Sigmoid colon (tissue), 7 donors: ENCODE measurements around the gene DGKQ. TPM values are rescaled to one million over a fixed set of nuclear protein-coding genes. Genes with fewer than 3 reads are reported as not detected.

Experiments
- DNase-seq: peaks from one replicate; pipeline ENCODE4 v3.0.0-alpha.2; 2019
- H3K27ac ChIP-seq, 4 donors: fragments of 200-600 bp; sonication (generic); one replicate each; pipeline ENCODE4 v1.5.1; 2016 to 2019; ENCODE audit warnings: mild to moderate bottlenecking in 1 of 4
- H3K27me3 ChIP-seq, 3 donors: fragments of 200-600 bp; sonication (generic); one replicate each; pipeline ENCODE4 v1.5.1; 2019; ENCODE audit warnings: mild to moderate bottlenecking in 1 of 3
- H3K36me3 ChIP-seq, 4 donors: fragments of 200-600 bp; sonication (generic); one replicate each; pipeline ENCODE4 v1.5.1; 2016 to 2019
- H3K4me1 ChIP-seq, 4 donors: fragments of 200-600 bp; sonication (generic); one replicate each; pipeline ENCODE4 v1.5.1; 2017 to 2019
- H3K4me3 ChIP-seq, 4 donors: fragments of 200-600 bp; sonication (generic); one replicate each; pipeline ENCODE4 v1.5.1; 2017 to 2019; ENCODE audit warnings: mild to moderate bottlenecking in 2 of 4, moderate library complexity in 1 of 4
- H3K9me3 ChIP-seq, 4 donors: fragments of 200-600 bp in 3 of 4; sonication (generic) in 3 of 4; one replicate each; pipeline versions ENCODE4 v1.5.1 to v1.6.1; 2013 to 2019
- EP300 ChIP-seq, 4 donors: sonication (generic); formaldehyde crosslinking; IDR thresholded peaks; one replicate each; pipeline ENCODE4 v1.6.1; 2017; ENCODE audit warnings: antibody characterized with exemption in 4 of 4
- POLR2A ChIP-seq, 2 donors: fragments of 450-650 bp; IDR thresholded peaks; one replicate each; pipeline ENCODE4 v1.6.1; 2016; ENCODE audit warnings: antibody characterized with exemption in 2 of 2, mild to moderate bottlenecking in 2 of 2, moderate library complexity in 2 of 2
- POLR2AphosphoS5 ChIP-seq, 4 donors: sonication (generic); formaldehyde crosslinking; IDR thresholded peaks; one replicate each; pipeline ENCODE4 v1.6.1; 2017; ENCODE audit warnings: antibody characterized with exemption in 4 of 4
- WGBS, 2 donors: extraction: QIAGEN DNeasy Blood & Tissue Kit; methylation state at CpG; one replicate each; pipeline ENCODE4 v1.1.7; 2013; 5-methylcytosine and 5-hydroxymethylcytosine counted together
- intact Hi-C: fragments of 100-400 bp; cut with DNase I; formaldehyde crosslinking; loops from one replicate; pipeline ENCODE4 v1.15.1; 2023
- polyA plus RNA-seq, 3 donors: library from polyadenylated mRNA; stranded (reverse); fragments of 200-250 nt; gene quantifications; one replicate each; pipeline ENCODE4 v1.2.3, GENCODE V29; 2013
- total RNA-seq, 4 donors: library from RNA; depleted of rRNA; stranded (reverse); fragments of >200 nt; gene quantifications; one replicate each; pipeline ENCODE4 v1.1.0, GENCODE V29; 2016
- TF ChIP-seq, protein P1 (sequence below), 4 experiments: fragments of 450-650 bp in 3 of 4; fragments of 200-600 bp in 1 of 4; IDR thresholded peaks; one replicate each; pipeline ENCODE4 v1.5.1; 2016 to 2019; ENCODE audit warnings: antibody characterized with exemption in 4 of 4, mild to moderate bottlenecking in 3 of 4, moderate library complexity in 2 of 4
- donor health status: healthy with polysubstance abuse.
- donor health status: Bipolar disorder and iron deficiency.
- donor health status: healthy.

The DGKQ gene
- total and polyA plus RNA-seq, 7 donors: 3.5 to 26.2 (median 8.9) TPM

DNA sequence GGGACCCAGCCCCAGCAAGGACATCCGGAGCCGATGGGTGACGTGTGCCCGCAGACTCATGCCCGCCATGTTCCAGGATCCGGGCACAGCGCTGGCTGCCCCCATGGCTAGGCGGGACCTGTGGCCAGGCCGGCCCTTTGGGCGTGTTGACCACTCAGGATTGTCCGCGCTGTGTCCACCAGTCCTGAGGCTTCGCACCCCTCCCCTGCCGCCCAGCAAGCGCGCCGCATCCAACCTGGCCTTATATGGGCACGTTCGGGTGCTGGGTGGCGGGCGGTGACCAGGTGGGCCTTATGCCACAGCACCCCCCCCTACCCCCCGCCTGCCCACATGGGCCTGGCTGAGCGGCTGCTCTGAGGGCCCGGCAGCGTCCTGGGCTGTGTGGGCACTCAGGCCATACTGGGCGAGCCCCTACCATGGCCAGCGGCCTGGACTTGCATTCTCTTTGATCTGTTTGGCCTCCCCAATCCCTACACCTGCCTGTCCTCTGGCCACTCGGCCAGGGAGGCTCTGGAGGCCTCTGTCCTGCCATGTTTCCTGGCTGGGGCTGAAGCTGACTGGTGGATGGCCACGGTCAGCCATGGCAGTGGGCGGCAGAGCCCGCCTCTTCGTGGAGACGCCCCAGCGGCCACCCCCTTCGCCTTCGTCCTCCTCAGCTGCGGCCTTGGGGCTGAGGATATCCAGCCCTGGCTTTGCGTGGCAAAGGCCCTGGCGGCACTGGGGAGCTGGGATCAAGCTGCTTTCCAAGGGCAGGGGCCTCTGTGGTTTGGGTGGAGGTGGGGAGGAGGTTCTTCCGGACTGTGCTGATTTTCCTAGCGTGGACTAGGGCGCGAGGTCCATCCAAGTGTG lies 40.1 kb upstream of the DGKQ start:
- intact Hi-C loops: no loop called here
- no peak overlapping the region for H3K4me3 ChIP-seq
- no peaks in the 10 kb centered on the region for H3K36me3 ChIP-seq
- H3K27ac ChIP-seq: no peak overlapping the region
- WGBS, 2 donors: 95 to 96% methylated on average over 43 of the region's 43 CpGs
- H3K27me3 ChIP-seq: peaks cover 0 to 7% (median 6%) of the 10 kb centered on the region in 3 donors
- TF ChIP-seq, protein P1, sequence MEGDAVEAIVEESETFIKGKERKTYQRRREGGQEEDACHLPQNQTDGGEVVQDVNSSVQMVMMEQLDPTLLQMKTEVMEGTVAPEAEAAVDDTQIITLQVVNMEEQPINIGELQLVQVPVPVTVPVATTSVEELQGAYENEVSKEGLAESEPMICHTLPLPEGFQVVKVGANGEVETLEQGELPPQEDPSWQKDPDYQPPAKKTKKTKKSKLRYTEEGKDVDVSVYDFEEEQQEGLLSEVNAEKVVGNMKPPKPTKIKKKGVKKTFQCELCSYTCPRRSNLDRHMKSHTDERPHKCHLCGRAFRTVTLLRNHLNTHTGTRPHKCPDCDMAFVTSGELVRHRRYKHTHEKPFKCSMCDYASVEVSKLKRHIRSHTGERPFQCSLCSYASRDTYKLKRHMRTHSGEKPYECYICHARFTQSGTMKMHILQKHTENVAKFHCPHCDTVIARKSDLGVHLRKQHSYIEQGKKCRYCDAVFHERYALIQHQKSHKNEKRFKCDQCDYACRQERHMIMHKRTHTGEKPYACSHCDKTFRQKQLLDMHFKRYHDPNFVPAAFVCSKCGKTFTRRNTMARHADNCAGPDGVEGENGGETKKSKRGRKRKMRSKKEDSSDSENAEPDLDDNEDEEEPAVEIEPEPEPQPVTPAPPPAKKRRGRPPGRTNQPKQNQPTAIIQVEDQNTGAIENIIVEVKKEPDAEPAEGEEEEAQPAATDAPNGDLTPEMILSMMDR (IDR thresholded peaks at IDR 0.05): no peak
- no peak for TF ChIP-seq POLR2AphosphoS5 (IDR thresholded peaks at IDR 0.05)
- no peak for TF ChIP-seq EP300 (IDR thresholded peaks at IDR 0.05)
- no peak for TF ChIP-seq POLR2A (IDR thresholded peaks at IDR 0.05)
- peaks cover 0 to 33% (median 31%) of the 10 kb centered on the region in 4 donors for H3K4me1 ChIP-seq
- no peak for DNase-seq
- H3K9me3 ChIP-seq: no peaks in the 10 kb centered on the region

DNA sequence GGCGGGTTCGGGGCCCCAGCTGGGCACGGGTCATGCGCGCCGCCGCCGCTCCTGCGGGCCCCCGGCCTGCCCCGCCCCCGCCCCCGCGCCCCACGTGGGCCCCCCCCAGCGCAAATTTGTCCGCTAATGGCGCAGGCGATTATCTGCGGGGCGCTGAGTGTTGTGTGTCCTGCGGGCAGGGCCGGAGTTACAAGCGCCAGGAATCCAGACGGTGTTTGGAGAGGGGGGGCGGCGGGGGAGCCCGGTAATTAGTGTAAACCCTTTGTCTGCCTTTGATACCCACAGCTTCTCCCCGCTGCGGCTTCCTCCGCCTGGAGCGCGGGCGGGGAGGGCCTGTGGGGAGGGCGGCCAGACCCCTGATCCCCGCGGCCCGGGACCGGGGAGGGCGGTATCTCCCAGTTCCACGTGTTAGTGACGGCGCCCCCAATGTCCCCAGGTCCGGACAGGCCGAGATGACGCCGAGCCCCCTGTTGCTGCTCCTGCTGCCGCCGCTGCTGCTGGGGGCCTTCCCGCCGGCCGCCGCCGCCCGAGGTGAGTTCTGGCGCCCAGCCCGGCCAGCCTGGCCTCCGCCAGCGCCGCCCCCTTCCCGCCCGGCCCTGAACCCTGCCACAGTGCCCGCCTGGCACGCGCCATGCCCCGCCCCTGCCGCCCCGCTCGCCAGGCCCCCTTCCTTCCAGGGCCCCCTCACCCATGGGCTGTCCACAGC lies 38.8 kb upstream of the DGKQ start:
- intact Hi-C loops: no loop called here
- TF ChIP-seq, protein P1 (IDR thresholded peaks at IDR 0.05): no peak
- TF ChIP-seq POLR2AphosphoS5 (IDR thresholded peaks at IDR 0.05) (no peak), POLR2A (IDR thresholded peaks at IDR 0.05) (no peak), EP300 (IDR thresholded peaks at IDR 0.05) (no peak)
- 1 to 2% methylated on average over 69 of the region's 69 CpGs for WGBS, 2 donors
- peak; percentile 78 for DNase-seq
- Histone ChIP-seq H3K9me3 (no peaks in the 10 kb centered on the region), H3K4me3 (peak overlapping the region; percentile 33 to 55 (median 54)), H3K4me1 (peaks cover 0 to 34% (median 32%) of the 10 kb centered on the region in 4 donors), H3K27ac (no peak overlapping the region), H3K27me3 (peaks cover 8 to 17% (median 8%) of the 10 kb centered on the region in 3 donors), H3K36me3 (no peaks in the 10 kb centered on the region)

DNA sequence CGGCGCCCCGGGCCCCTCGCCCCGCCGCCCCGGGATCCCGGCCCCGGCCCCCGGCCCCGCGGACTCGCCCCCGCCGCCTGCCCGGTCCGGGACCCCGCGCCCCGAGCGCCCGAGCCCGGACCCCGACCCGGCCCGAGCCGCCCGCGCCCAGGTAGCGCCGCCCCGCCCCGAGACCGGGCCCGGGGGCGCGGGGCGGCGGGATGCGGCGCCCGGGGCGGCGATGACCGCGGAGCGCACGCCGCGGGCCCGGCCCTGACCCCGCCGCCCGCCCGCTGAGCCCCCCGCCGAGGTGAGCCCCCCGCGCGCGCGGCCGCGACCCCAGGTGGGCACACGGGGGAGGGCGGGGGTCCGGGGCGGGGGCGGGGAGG lies 38.3 kb upstream of the DGKQ start:
- no peak for DNase-seq
- Histone ChIP-seq H3K36me3 (no peaks in the 10 kb centered on the region), H3K27ac (no peak overlapping the region), H3K4me1 (peaks cover 0 to 34% (median 32%) of the 10 kb centered on the region in 4 donors), H3K9me3 (no peaks in the 10 kb centered on the region), H3K4me3 (peak overlapping the region in 3 of 4 donors; percentile 55 to 74 (median 67)), H3K27me3 (peaks cover 8 to 23% (median 13%) of the 10 kb centered on the region in 3 donors)
- 1 to 2% methylated on average over 69 of the region's 69 CpGs for WGBS, 2 donors
- intact Hi-C loops: no loop called here
- TF ChIP-seq EP300 (IDR thresholded peaks at IDR 0.05): no peak
- no peak for TF ChIP-seq POLR2AphosphoS5 (IDR thresholded peaks at IDR 0.05)
- TF ChIP-seq, protein P1 (IDR thresholded peaks at IDR 0.05): no peak
- TF ChIP-seq POLR2A (IDR thresholded peaks at IDR 0.05): no peak

DNA sequence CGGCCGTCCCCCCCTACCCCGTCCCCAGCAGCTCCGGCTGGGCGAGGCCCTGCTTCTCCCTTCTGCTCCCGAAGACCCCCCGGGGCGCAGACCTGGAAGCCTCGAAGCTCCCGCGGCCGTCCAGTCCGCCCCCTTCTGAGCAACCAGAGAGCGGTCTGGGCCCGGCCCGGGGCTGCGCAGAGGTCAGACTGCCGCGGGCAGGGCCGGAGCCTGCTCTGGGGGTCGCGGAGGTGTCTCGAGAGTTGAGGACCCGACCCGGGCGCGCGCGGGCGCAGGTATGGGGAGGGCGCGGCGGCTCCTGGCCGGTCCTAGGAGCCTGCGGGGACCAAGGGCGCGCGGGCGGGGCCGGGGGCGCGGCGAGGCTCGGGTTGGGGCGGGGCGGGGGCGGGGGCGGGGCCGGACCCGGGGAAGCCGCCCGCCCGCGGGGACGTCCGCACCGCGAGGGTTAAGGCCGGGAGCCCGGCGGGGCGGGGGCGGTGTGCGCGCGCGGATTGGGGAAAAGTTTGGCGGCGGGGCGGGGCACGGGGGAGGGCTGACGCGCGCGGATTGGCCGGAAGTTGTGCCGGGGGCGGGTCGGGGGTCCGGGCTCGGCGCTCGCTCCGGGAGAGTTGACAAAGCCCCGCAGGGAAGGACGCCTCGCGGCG lies 37.8 kb upstream of the DGKQ start, which contains the start of gene FGFRL1:
TSS of gene FGFRL1 (plus strand) at position 605 of the 644 bp plus-strand sequence. CDS start 860 bp downstream, outside the sequence.
- Histone ChIP-seq H3K4me3 (peak within 1 kb of the TSS; percentile 33 to 74 (median 61)), H3K36me3 (no peaks in the 10 kb centered on the region), H3K9me3 (no peaks in the 10 kb centered on the region), H3K27ac (peak within 1 kb of the TSS; percentile 69 to 86 (median 72)), H3K4me1 (peaks cover 0 to 34% (median 32%) of the 10 kb centered on the region in 4 donors), H3K27me3 (peaks cover 8 to 28% (median 18%) of the 10 kb centered on the region in 3 donors)
- WGBS, 2 donors: 1% methylated on average over 89 of the region's 89 CpGs
- DNase-seq: peak; percentile 96
- intact Hi-C loops: no loop called here
- TF ChIP-seq EP300 (IDR thresholded peaks at IDR 0.05) (no peak), POLR2A (IDR thresholded peaks at IDR 0.05) (no peak), POLR2AphosphoS5 (IDR thresholded peaks at IDR 0.05) (peak in 2 of 4 donors; percentile 37 to 53)
- TF ChIP-seq, protein P1 (IDR thresholded peaks at IDR 0.05): no peak
